Esophagus squamous epithelium (tissue), 5 donors: ENCODE data around the gene TAF1. TPM values are rescaled to one million over a fixed set of nuclear protein-coding genes. Genes with fewer than 3 reads are reported as not detected.
"Not testable (repeated sequence)": the region's sequence is repeated elsewhere in the genome, so short reads cannot be mapped to it uniquely, and the experiment has no call there.

ENCODE experiments used
- DNase-seq: peaks from one replicate; lab custom pipeline; 2025; lab: John Stamatoyannopoulos, UW
- H3K27ac ChIP-seq, 4 donors: fragments of 200-600 bp; sonication (generic); one replicate each; pipeline ENCODE4 v1.5.1; 2016 to 2019; ENCODE audit warnings: mild to moderate bottlenecking in 1 of 4
- H3K27me3 ChIP-seq, 4 donors: fragments of 200-600 bp; sonication (generic); 1 replicate in 3 of 4; 2 replicates in 1 of 4; pipeline versions ENCODE4 v1.5.1 to v1.6.0; 2017 to 2021; ENCODE audit warnings: antibody characterized with exemption in 1 of 4
- H3K36me3 ChIP-seq, 3 donors: fragments of 200-600 bp; sonication (generic); one replicate each; pipeline ENCODE4 v1.5.1; 2016 to 2019
- H3K4me1 ChIP-seq, 3 donors: fragments of 200-600 bp; sonication (generic); one replicate each; pipeline ENCODE4 v1.5.1; 2017 to 2019
- H3K4me3 ChIP-seq, 4 donors: fragments of 200-600 bp; sonication (generic); 1 replicate in 3 of 4; 2 replicates in 1 of 4; pipeline ENCODE4 v1.5.1; 2016 to 2019; ENCODE audit warnings: mild to moderate bottlenecking in 2 of 4, moderate library complexity in 1 of 4
- H3K9me3 ChIP-seq, 3 donors: fragments of 200-600 bp; sonication (generic); one replicate each; pipeline ENCODE4 v1.5.1; 2016 to 2019
- CTCF ChIP-seq, 6 experiments: fragments of 450-650 bp in 4 of 6; fragments of 200-600 bp in 2 of 6; sonication (generic) in 2 of 6; IDR thresholded peaks; one replicate each; pipeline ENCODE4 v1.5.1; 2016 to 2019; ENCODE audit warnings: antibody characterized with exemption in 6 of 6, mild to moderate bottlenecking in 4 of 6, moderate library complexity in 4 of 6
- POLR2A ChIP-seq, 4 donors: fragments of 450-650 bp; IDR thresholded peaks; one replicate each; pipeline ENCODE4 v1.6.1; 2017; ENCODE audit warnings: antibody characterized with exemption in 4 of 4, mild to moderate bottlenecking in 4 of 4, moderate library complexity in 3 of 4
- WGBS, 2 donors: methylation state at CpG; one replicate each; pipeline ENCODE4 v1.1.5; 2018; 5-methylcytosine and 5-hydroxymethylcytosine counted together
- intact Hi-C: fragments of 100-400 bp; cut with DNase I; formaldehyde crosslinking; loops from one replicate; pipeline ENCODE4 v1.15.0; 2022
- total RNA-seq, 4 donors: library from RNA; depleted of rRNA; stranded (reverse); fragments of >200 nt; gene quantifications; one replicate each; pipeline ENCODE4 v1.1.0, GENCODE V29; 2016
- donor health status: DM: yes; HTN: yes; CAD: no.

Gene TAF1
- total RNA-seq, 4 donors from 2014 or later = 18.6 to 54.2 (median 22.6) TPM

GRCh38 chrX:71496476-71496875 is 130.3 kb downstream of the TAF1 start:
- no peaks in the 10 kb centered on the region for H3K36me3 ChIP-seq
- TF ChIP-seq CTCF (IDR thresholded peaks at IDR 0.05) (no peak), POLR2A (IDR thresholded peaks at IDR 0.05) (no peak)
- H3K9me3 ChIP-seq = no peaks in the 10 kb centered on the region
- intact Hi-C loops = no loop called here
- DNase-seq = no peak
- H3K27me3 ChIP-seq = no peaks in the 10 kb centered on the region
- WGBS, 2 donors = 80 to 82% methylated on average over 3 of the region's 3 CpGs
- no peak overlapping the region for H3K27ac ChIP-seq
- peaks cover 0 to 14% (median 0%) of the 10 kb centered on the region in 3 donors for H3K4me1 ChIP-seq
- H3K4me3 ChIP-seq = no peak overlapping the region

GRCh38 chrX:71502080-71502479 is 135.9 kb downstream of the TAF1 start:
- DNase-seq, H3K36me3 ChIP-seq, H3K4me1 ChIP-seq, H3K27me3 ChIP-seq, H3K27ac ChIP-seq, intact Hi-C loops, H3K4me3 ChIP-seq, H3K9me3 ChIP-seq: not testable (repeated sequence)
- WGBS, 2 donors = 83 to 100% methylated on average over 4 to 5 of the region's 5 CpGs

GRCh38 chrX:71504346-71504745 is 138.2 kb downstream of the TAF1 start:
- 75% methylated on average over 1 of the region's 1 CpG; no CpG with 5 or more reads in 1 of the 2 donors for WGBS, 2 donors
- no peaks in the 10 kb centered on the region for H3K4me1 ChIP-seq
- intact Hi-C loops = no loop called here
- no peak overlapping the region for H3K4me3 ChIP-seq
- DNase-seq = no peak
- no peaks in the 10 kb centered on the region for H3K9me3 ChIP-seq
- no peaks in the 10 kb centered on the region for H3K27me3 ChIP-seq
- no peak for TF ChIP-seq CTCF (IDR thresholded peaks at IDR 0.05)
- TF ChIP-seq POLR2A (IDR thresholded peaks at IDR 0.05) = no peak
- no peaks in the 10 kb centered on the region for H3K36me3 ChIP-seq
- no peak overlapping the region for H3K27ac ChIP-seq

- Histone ChIP-seq H3K36me3 (no peaks in the 10 kb centered on the region), H3K27ac (no peak overlapping the region), H3K4me3 (no peak overlapping the region), H3K4me1 (no peaks in the 10 kb centered on the region), H3K9me3 (no peaks in the 10 kb centered on the region), H3K27me3 (no peaks in the 10 kb centered on the region)
- intact Hi-C loops = no loop called here
- no peak for DNase-seq
- no peak for TF ChIP-seq CTCF (IDR thresholded peaks at IDR 0.05)
- no peak for TF ChIP-seq POLR2A (IDR thresholded peaks at IDR 0.05)
- WGBS, 2 donors = 79 to 83% methylated on average over 1 of the region's 1 CpG
These were observed 143.1 kb downstream of the TAF1 start for GRCh38 chrX:71509289-71509688.

- TF ChIP-seq POLR2A (IDR thresholded peaks at IDR 0.05) = no peak
- TF ChIP-seq CTCF (IDR thresholded peaks at IDR 0.05) = no peak
- no peaks in the 10 kb centered on the region for H3K36me3 ChIP-seq
- intact Hi-C loops = no loop called here
- no peaks in the 10 kb centered on the region for H3K4me1 ChIP-seq
- no peak overlapping the region for H3K4me3 ChIP-seq
- 43 to 85% methylated on average over 1 to 2 of the region's 2 CpGs for whole genome bisulfite sequencing, 2 donors
- DNase-seq = no peak
- no peak overlapping the region for H3K27ac ChIP-seq
- H3K9me3 ChIP-seq = no peaks in the 10 kb centered on the region
- H3K27me3 ChIP-seq = no peaks in the 10 kb centered on the region
These were observed 144.0 kb downstream of the TAF1 start for GRCh38 chrX:71510161-71510560.

GRCh38 chrX:71513731-71514130 is 147.6 kb downstream of the TAF1 start:
- H3K4me1 ChIP-seq, H3K27me3 ChIP-seq, DNase-seq, H3K27ac ChIP-seq, H3K36me3 ChIP-seq, intact Hi-C loops, H3K9me3 ChIP-seq, H3K4me3 ChIP-seq: not testable (repeated sequence)
- 83 to 89% methylated on average over 3 to 4 of the region's 4 CpGs for WGBS, 2 donors
